Mesothelial cell of epicardium (in vitro differentiated cells): ENCODE measurements around the gene GBP6. TPM values are rescaled to one million over a fixed set of nuclear protein-coding genes. Genes with fewer than 3 reads are reported as not detected.
"Not testable (repeated sequence)": the region's sequence is repeated elsewhere in the genome, so short reads cannot be mapped to it uniquely, and the experiment has no call there.

Experiments
- DNase-seq, 2 experiments: peaks; one replicate each; pipeline ENCODE4 v3.0.0; 2021; ENCODE audit warnings: low spot score in 2 of 2; ENCODE audit not compliant: unreplicated experiment in 2 of 2
- H3K27ac Mint-ChIP-seq: 2 replicates; pipeline ENCODE4 v1.8.0; 2021; ENCODE audit warnings: mixed read lengths
- H3K27me3 Mint-ChIP-seq: 2 replicates; pipeline ENCODE4 v1.8.0; 2021; ENCODE audit warnings: low read depth, mixed read lengths
- H3K36me3 Mint-ChIP-seq: 2 replicates; pipeline ENCODE4 v1.8.0; 2021; ENCODE audit warnings: mixed read lengths
- H3K4me1 Mint-ChIP-seq: 2 replicates; pipeline ENCODE4 v1.8.0; 2021; ENCODE audit warnings: mixed read lengths
- H3K4me3 Mint-ChIP-seq: 2 replicates; pipeline ENCODE4 v1.8.0; 2021; ENCODE audit warnings: mild to moderate bottlenecking, moderate library complexity, mixed read lengths
- H3K9me3 Mint-ChIP-seq: 2 replicates; pipeline ENCODE4 v1.8.0; 2021; ENCODE audit warnings: mixed read lengths
- CTCF ChIP-seq: fragments of 200-600 bp; sonication (generic); IDR thresholded peaks from one replicate; pipeline ENCODE4 v1.5.0; 2021; ENCODE audit warnings: antibody characterized with exemption; ENCODE audit not compliant: unreplicated experiment
- total RNA-seq: library from RNA; stranded (reverse); gene quantifications from 3 replicates; pipeline ENCODE4 v1.2.1, GENCODE V29; 2021

Gene GBP6
- total RNA-seq, 1 donor from 2014 or later, result 0.09 TPM

- Mint-ChIP-seq H3K27ac (no peak overlapping the region), H3K27me3 (peaks cover 17% of the 10 kb centered on the region), H3K4me1 (no peaks in the 10 kb centered on the region), H3K4me3 (no peak overlapping the region), H3K9me3 (no peaks in the 10 kb centered on the region), H3K36me3 (no peaks in the 10 kb centered on the region)
- no peak for TF ChIP-seq CTCF
- no peak for DNase-seq
Measured at GRCh38 chr1:89337903-89338302, 26.0 kb upstream of the GBP6 start.

DNA sequence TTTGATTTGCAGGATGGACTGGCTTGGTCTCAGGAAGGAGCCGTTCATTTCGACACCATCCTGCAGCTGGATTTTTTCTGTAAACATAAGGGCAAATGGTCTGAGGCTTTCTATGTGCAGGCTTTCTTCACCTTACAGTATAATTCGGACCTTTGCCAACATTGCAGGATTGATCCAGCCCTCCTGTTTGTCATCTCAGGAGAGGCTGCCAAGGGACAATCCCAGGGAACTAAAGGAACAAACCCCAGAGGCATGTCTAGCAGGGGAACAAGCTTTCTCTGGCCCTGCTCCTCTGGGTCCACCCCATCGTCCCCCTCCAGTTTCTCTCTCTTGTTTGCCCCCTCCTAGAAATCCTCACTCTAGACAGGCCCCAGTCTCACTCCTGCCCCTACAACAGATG lies 24.8 kb upstream of the GBP6 start:
- H3K36me3 Mint-ChIP-seq, result no peaks in the 10 kb centered on the region
- H3K4me1 Mint-ChIP-seq, result no peaks in the 10 kb centered on the region
- no peak overlapping the region for H3K4me3 Mint-ChIP-seq
- no peak overlapping the region for H3K27ac Mint-ChIP-seq
- no peak for TF ChIP-seq CTCF
- H3K27me3 Mint-ChIP-seq, result peaks cover 17% of the 10 kb centered on the region
- peaks cover under 1% of the 10 kb centered on the region for H3K9me3 Mint-ChIP-seq
- DNase-seq, result no peak

DNA sequence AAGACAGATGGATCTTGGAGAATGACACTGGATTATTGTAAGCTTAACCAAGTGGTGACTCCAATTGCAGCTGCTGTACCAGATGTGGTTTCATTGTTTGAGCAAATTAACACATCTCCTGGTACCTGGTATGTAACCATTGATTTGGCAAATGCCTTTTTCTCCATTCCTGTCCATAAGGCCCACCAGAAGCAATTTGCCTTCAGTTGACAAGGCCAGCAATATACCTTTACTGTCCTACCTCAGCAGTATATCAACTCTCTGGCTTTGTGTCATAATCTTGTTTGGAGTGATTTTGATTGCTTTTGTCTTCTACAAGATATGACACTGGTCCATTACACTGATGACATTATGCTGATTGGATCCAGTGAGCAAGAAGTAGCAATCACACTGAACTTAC lies 18.4 kb upstream of the GBP6 start:
- H3K9me3 Mint-ChIP-seq, H3K27me3 Mint-ChIP-seq, H3K4me3 Mint-ChIP-seq: not testable (repeated sequence)

DNA sequence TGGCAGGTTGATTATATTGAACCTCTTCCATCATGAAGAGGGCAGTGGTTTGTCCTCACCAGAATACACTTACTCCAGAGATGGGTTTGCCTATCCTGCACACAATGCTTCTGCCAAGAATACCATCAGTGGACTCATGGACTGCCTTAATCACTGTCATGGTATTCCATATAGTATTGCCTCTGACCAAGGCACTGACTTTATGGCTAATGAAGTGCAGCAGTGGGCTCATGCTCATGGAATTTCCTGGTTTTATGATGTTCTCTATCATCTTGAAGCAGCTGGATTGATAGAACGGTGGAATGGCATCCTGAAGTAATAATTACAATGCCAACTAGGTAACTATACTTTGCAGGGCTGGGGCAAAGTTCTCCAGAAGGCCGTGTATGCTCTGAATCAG lies 16.6 kb upstream of the GBP6 start:
- H3K4me3 Mint-ChIP-seq, result no peak overlapping the region
- H3K4me1 Mint-ChIP-seq, result peaks cover 2% of the 10 kb centered on the region
- H3K36me3 Mint-ChIP-seq, result no peaks in the 10 kb centered on the region
- no peak for DNase-seq
- TF ChIP-seq CTCF, result no peak
- H3K27ac Mint-ChIP-seq, result no peak overlapping the region
- peaks cover 6% of the 10 kb centered on the region for H3K27me3 Mint-ChIP-seq
- H3K9me3 Mint-ChIP-seq, result peaks cover 5% of the 10 kb centered on the region

More for the DNA sequence above, 18.4 kb upstream of the GBP6 start:
- DNase-seq, H3K36me3 Mint-ChIP-seq, H3K4me1 Mint-ChIP-seq, H3K27ac Mint-ChIP-seq: not testable (repeated sequence)

- no peak overlapping the region for H3K27ac Mint-ChIP-seq
- no peaks in the 10 kb centered on the region for H3K9me3 Mint-ChIP-seq
- no peak for TF ChIP-seq CTCF
- H3K4me3 Mint-ChIP-seq, result no peak overlapping the region
- H3K36me3 Mint-ChIP-seq, result no peaks in the 10 kb centered on the region
- no peak for DNase-seq
- H3K4me1 Mint-ChIP-seq, result peaks cover 2% of the 10 kb centered on the region
- peaks cover 13% of the 10 kb centered on the region for H3K27me3 Mint-ChIP-seq
Measured at GRCh38 chr1:89350298-89350697, 13.6 kb upstream of the GBP6 start.

DNA sequence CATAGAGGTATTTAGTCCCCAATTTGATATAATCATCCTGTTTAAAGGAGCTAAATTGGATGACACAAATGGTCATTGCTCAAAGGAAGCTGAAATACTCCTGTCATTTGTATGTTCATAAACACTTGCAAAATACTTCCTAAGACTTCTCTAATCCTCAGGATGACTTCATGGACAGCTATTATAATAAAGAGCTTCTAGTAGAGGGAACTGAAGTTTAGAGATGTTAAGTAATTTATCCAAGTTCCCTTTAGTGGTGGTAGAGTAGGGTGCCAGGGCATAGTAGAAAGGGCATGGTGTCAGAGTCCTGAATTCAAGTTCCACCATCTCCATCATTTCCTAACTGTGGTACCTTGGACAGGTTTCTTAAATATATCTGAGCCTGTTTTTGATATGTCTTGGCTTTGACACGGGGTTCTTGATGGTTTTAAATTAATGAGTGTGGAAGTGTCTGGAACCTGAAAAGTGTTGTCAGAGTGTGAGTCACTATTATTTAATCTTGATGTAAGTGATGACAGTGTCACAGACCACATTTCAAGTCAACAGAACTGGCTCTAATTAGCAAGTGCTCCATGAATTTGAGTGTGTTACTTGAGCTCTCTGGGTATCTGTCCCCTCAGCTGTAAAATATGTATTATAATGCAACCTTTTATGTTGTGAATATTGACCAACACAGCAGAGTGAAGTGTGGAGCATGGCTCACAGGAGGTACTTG lies 12.1 kb upstream of the GBP6 start:
- no peak overlapping the region for H3K27ac Mint-ChIP-seq
- no peak overlapping the region for H3K4me3 Mint-ChIP-seq
- no peaks in the 10 kb centered on the region for H3K9me3 Mint-ChIP-seq
- no peaks in the 10 kb centered on the region for H3K36me3 Mint-ChIP-seq
- peaks cover 2% of the 10 kb centered on the region for H3K4me1 Mint-ChIP-seq
- no peak for DNase-seq
- H3K27me3 Mint-ChIP-seq, result peaks cover 13% of the 10 kb centered on the region
- TF ChIP-seq CTCF, result no peak
